ENCODE data around the gene C2CD2. TPM values are rescaled to one million over a fixed set of nuclear protein-coding genes. Genes with fewer than 3 reads are reported as not detected.

Gene C2CD2
- total RNA-seq, 2 donors from 2014 or later: 27.3 to 30.5 TPM

DNA sequence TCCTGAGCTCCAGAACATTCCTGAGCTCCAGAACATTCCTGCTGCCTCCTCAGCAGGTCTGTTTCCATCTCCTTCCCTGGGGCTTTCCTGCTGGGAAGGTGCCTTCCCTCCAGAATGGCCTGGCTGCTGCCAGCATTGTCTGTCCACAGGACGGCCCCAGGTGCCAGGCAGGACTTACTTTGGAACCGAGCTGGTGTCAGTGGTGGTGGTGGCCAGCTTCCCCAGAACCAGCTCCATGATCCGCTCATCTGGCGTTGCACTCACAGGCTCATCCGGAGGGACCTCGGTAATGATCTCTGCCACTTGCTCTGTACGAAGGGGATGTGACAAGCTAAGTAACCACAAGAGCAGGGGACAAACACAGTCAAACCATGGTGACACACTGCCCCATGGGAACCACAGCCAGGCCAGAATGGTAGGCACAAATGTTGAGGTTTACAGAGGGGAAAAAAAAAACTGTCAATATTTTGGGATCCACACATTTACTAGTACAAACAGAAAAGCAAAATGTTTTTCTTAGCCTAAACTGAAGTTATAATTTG, 116.0 kb downstream of the C2CD2 start:
- H3K4me3 ChIP-seq: no peak overlapping the region
- no peaks in the 10 kb centered on the region for H3K9me3 ChIP-seq
- no peak for TF ChIP-seq POLR2AphosphoS5 (IDR thresholded peaks at IDR 0.05)
- TF ChIP-seq CTCF (IDR thresholded peaks at IDR 0.05): no peak
- TF ChIP-seq POLR2A (IDR thresholded peaks at IDR 0.05): no peak
- intact Hi-C loops (cut with DNase I): no loop called here
- no peak for DNase-seq (ENCODE audit: low spot score)
- no peaks in the 10 kb centered on the region for H3K4me1 ChIP-seq (replicated peaks)
- no peak overlapping the region for H3K27ac ChIP-seq
- H3K27me3 ChIP-seq (replicated peaks; ENCODE audit: insufficient read depth): no peaks in the 10 kb centered on the region
- H3K36me3 ChIP-seq: peaks cover 0 to 3% of the 10 kb centered on the region in 2 donors
- WGBS: 85% methylated on average over 7 of the region's 7 CpGs

DNA sequence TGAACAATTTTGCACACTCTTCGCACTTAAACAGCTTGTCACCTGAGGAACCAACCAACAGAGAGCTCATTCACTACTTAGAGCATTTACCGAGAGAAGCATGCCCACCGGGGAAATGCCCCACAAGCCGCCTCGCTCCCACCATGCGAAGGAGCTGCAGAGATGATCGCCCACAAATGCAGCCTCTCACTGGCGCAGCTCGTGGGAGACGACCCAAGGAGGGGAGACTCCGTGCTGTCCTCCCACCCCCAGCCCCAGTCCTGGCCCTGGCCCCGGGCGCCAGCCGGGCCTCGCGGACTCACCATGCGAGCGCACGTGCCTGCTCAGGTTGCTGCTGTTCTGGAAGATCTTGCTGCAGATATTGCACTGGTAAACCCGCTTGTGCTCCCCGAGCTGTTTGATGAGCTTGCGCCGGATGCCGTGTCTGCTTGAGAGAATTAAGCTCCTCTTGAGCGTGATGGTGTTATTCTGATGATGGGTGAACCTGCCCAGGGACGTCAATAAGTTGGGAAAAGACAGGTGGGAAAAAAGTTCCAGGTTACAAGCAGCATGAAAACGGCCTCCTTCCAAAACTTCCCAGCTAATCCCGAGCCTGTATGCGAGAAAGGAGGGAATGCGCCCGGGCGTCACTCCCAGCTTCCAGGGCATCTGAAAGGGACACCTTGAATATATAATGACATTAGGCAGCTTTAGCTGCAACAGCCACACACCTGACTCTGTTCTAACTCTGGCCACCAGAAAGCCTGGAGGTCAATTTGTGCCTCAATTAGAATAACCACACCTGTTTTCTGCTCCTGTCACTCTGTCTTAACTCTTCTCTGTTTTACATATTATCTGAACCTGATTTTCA, 117.4 kb downstream of the C2CD2 start:
- Histone ChIP-seq H3K27ac (no peak overlapping the region), H3K27me3 (replicated peaks; ENCODE audit: insufficient read depth) (no peaks in the 10 kb centered on the region), H3K36me3 (peaks cover 0 to 3% of the 10 kb centered on the region in 2 donors), H3K4me3 (no peak overlapping the region), H3K4me1 (replicated peaks) (no peaks in the 10 kb centered on the region), H3K9me3 (no peaks in the 10 kb centered on the region)
- WGBS: 94% methylated on average over 32 of the region's 32 CpGs
- intact Hi-C loops (cut with DNase I): no loop called here
- DNase-seq (ENCODE audit: low spot score): no peak
- no peak for TF ChIP-seq CTCF (IDR thresholded peaks at IDR 0.05)
- TF ChIP-seq POLR2A (IDR thresholded peaks at IDR 0.05): no peak
- no peak for TF ChIP-seq POLR2AphosphoS5 (IDR thresholded peaks at IDR 0.05)

DNA sequence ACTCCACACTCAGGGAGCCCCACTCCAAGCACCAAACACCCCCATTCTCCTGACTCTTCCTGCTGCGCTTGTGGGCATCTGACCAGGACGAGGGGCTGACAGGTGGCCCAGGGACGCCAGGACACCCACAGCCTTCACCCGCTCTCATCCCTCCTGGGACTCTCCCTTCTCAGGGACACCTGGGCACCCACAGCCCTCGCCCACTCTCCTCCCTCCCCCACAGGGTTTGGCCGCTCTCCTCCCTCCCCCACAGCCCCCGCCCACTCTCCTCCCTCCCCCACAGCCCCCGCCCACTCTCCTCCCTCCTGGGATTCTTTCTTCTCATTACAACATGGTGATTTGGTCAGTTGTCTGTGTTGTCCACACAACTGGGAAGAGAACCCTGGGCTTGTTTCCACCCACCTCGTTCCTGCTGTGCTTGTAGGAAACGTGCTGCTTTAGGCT, 118.1 kb downstream of the C2CD2 start:
- Histone ChIP-seq H3K4me3 (no peak overlapping the region), H3K36me3 (peaks cover 0 to 3% of the 10 kb centered on the region in 2 donors), H3K27me3 (replicated peaks; ENCODE audit: insufficient read depth) (no peaks in the 10 kb centered on the region), H3K4me1 (replicated peaks) (no peaks in the 10 kb centered on the region), H3K9me3 (no peaks in the 10 kb centered on the region), H3K27ac (no peak overlapping the region)
- intact Hi-C loops (cut with DNase I): no loop called here
- 87% methylated on average over 10 of the region's 10 CpGs for WGBS
- TF ChIP-seq CTCF (IDR thresholded peaks at IDR 0.05) (no peak), POLR2A (IDR thresholded peaks at IDR 0.05) (no peak)
- no peak for DNase-seq (ENCODE audit: low spot score)

Small RNAs within 50 kb of the gene (small RNA-seq; reads per million reads assigned to genes)
- gene RF00334: 0 reads per million in 2 donors

Other genes with a start within 250 kb of the C2CD2 start
- 10 to 100 TPM; 26.9 to 52.6 TPM for gene RIPK4, start 187.0 kb downstream of the C2CD2 start, total RNA-seq
- gene PRDM15, start 74.7 kb downstream of the C2CD2 start, total RNA-seq: 10 to 100 TPM in 1 of 2 donors, 1 to 10 TPM in 1; 6.7 to 18.1 TPM
- gene ZBTB21, start 56.3 kb upstream of the C2CD2 start, total RNA-seq: 10 to 100 TPM; 12.3 to 13.6 TPM
- under 1 TPM; 0.14 to 0.57 TPM for gene UMODL1, start 117.3 kb upstream of the C2CD2 start, total RNA-seq

All from prostate gland (tissue), 2 donors.